ENCODE results near the gene C16orf74.
A peak's percentile ranks its signal among the peaks of the same experiment; 100 is the strongest.

C16orf74 gene

GRCh38 chr16:85668676-85669424 lies 82.0 kb downstream of the C16orf74 start:
- DNase-seq, result no peak

GRCh38 chr16:85667841-85668413 lies 83.0 kb downstream of the C16orf74 start:
- DNase-seq, result no peak

DNA sequence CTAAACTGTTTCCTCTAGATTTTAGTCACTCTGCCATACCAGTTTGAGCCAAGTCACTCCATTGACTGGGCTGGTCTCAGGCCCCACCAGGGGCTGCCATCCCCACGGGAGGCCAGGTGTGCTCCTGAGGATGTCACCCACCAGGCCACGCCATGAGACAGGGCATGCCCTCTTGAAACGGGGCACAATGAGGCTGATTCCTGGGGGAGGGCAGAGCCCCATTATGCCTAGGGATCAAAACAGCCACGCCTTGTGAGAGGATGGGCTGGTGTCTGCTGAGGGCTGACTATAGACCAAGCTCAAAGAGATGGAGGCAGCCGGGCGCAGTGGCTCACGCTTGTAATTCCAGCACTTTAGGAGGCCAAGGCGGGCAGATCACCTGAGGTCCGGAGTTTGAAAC lies 83.6 kb downstream of the C16orf74 start:
- no peak for DNase-seq

GRCh38 chr16:85665929-85666328 lies 85.0 kb downstream of the C16orf74 start:
- DNase-seq, result no peak

GRCh38 chr16:85665373-85665740 lies 85.5 kb downstream of the C16orf74 start:
- DNase-seq, result no peak

- DNase-seq, result no peak
Observed at GRCh38 chr16:85664580-85665372, 86.1 kb downstream of the C16orf74 start.

- DNase-seq, result no peak
Observed at GRCh38 chr16:85663891-85664321, 87.0 kb downstream of the C16orf74 start.

GRCh38 chr16:85662976-85663830 lies 87.7 kb downstream of the C16orf74 start:
- DNase-seq, result no peak

GRCh38 chr16:85662482-85662812 lies 88.4 kb downstream of the C16orf74 start:
- DNase-seq, result no peak

- no peak for DNase-seq
Observed at GRCh38 chr16:85661740-85662481, 89.0 kb downstream of the C16orf74 start.

DNA sequence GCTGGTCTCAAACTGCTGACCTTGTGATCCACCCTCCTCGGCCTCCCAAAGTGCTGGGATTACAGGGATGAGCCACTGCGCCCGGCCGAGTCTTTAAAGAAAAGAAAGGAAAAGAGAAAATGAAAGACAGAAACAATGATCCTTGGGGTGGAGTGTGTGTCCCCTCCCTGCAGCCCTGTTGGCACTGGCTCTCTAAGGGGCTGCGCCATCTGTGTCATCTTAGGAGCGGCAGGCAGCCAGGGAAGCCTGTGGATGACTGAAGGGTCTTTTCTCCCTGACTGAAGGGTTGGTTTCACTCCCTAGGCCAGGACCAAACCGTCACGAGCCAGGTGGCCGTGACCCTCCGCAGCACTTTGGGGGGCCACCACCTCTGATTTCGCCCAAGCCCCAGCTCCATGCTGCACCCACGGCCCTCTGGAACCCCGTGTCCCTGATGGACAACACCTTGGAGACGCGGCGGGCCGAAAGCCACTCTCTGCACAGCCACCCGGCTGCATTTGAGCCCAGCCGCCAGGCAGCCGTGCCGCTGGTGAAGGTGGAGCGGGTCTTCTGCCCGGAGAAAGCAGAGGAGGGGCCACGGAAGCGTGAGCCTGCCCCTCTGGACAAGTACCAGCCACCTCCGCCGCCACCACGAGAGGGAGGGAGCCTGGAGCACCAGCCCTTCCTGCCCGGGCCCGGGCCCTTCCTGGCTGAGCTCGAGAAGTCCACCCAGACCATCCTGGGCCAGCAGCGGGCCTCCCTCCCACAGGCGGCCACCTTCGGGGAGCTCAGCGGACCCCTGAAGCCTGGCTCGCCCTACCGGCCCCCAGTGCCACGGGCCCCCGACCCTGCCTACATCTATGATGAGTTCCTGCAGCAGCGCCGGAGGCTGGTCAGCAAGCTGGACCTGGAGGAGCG lies 89.8 kb downstream of the C16orf74 start:
- DNase-seq, result no peak

- DNase-seq, result peak in 1 of 2 experiments; percentile 36
Observed at GRCh38 chr16:85659805-85660511, 90.9 kb downstream of the C16orf74 start.

- no peak for DNase-seq
Observed at GRCh38 chr16:85659336-85659735, 91.6 kb downstream of the C16orf74 start.

- DNase-seq, result no peak
Observed at GRCh38 chr16:85658504-85659326, 92.2 kb downstream of the C16orf74 start.

DNA sequence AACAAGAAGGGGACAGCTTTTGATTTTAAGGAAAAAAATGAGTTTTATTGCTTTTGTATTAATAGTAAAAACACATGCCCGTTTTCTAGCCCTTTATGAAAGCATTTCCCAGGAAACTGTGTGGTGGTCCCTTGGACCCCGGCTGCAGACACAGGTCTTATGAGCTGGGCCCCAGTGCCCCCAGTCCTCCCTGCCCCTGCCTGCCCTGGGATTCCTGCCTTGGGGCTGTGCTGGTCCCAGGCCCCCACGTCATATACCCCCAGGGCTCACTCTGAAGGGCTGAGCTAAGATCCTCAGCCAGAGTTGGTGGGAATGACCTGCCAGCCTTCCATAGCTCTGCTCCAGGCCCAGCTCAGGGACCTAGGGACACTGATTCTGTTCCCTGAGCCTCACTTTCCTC lies 92.9 kb downstream of the C16orf74 start:
- DNase-seq, result no peak
